Endothelial cell of umbilical vein (primary cell): ENCODE measurements around the gene OLFM2. TPM values are rescaled to one million over a fixed set of nuclear protein-coding genes. Genes with fewer than 3 reads are reported as not detected.
A peak's percentile ranks its signal among the peaks of the same experiment; 100 is the strongest.

ENCODE experiments used
- BruUV-seq: library from RNA; stranded (reverse); fragments of 400-500 nt; replicated peaks from 2 replicates; lab custom pipeline; 2021; lab: Mats Ljungman, UMichigan
- CTCF ChIA-PET: fragments of 300-600, 350-600 bp; sonication (Branson Sonifier 250); formaldehyde crosslinking; loops from one replicate; lab custom pipeline; 2021; ENCODE audit warnings: antibody characterized with exemption, inconsistent platforms; lab: Charles Lee
- POLR2A ChIA-PET: fragments of 300-600, 350-600 bp; sonication (Branson Sonifier 250); formaldehyde crosslinking; loops from one replicate; lab custom pipeline; 2021; ENCODE audit warnings: antibody characterized with exemption, inconsistent platforms; lab: Charles Lee
- DNase-seq: peaks from one replicate; pipeline ENCODE4 v3.0.0-alpha.2; 2011; ENCODE audit warnings: low read depth, low spot score
- FAIRE-seq: peaks from 2 replicates; lab custom pipeline; 2011; peaks lifted over from hg19 to GRCh38; lab: Jason Lieb, UNC
- H2AFZ ChIP-seq: 2 replicates; pipeline ENCODE4 v1.6.0; 2012; ENCODE audit warnings: low read depth, low read length, control low read depth, inconsistent platforms
- H3K27ac ChIP-seq: 2 replicates; pipeline ENCODE4 v1.5.1; 2011; ENCODE audit warnings: low read depth, mild to moderate bottlenecking, control low read depth, low read length, moderate library complexity; ENCODE audit not compliant: insufficient read depth
- H3K27me3 ChIP-seq, 2 experiments: 2 replicates each; pipeline versions ENCODE4 v1.6.0 to v1.6.1; 2011; ENCODE audit warnings: low read length in 2 of 2, mixed read lengths in 1 of 2; ENCODE audit not compliant: control insufficient read depth in 2 of 2, insufficient read depth in 2 of 2
- H3K36me3 ChIP-seq, 2 experiments: 2 replicates in 1 of 2; 3 replicates in 1 of 2; pipeline ENCODE4 v1.5.1; 2011; ENCODE audit warnings: low read length in 2 of 2, mild to moderate bottlenecking in 1 of 2, moderate library complexity in 1 of 2; ENCODE audit not compliant: control insufficient read depth in 2 of 2, insufficient read depth in 2 of 2; ENCODE audit errors: extremely low read depth in 1 of 2
- H3K4me1 ChIP-seq: 3 replicates; pipeline ENCODE4 v1.5.1; 2011; ENCODE audit warnings: mild to moderate bottlenecking, low read length; ENCODE audit not compliant: control insufficient read depth, insufficient read depth; ENCODE audit errors: extremely low read depth
- H3K4me2 ChIP-seq: 2 replicates; pipeline ENCODE4 v1.6.1; 2011; ENCODE audit warnings: low read length, control low read depth, mixed read lengths; ENCODE audit not compliant: insufficient read depth
- H3K4me3 ChIP-seq, 3 experiments: fragments of 200-600 bp in 1 of 3; sonication (generic), shearing (Covaris generic) in 1 of 3; replicated peaks in 1 of 3; 2 replicates each; pipeline ENCODE4 v1.5.1; 2011 to 2016; ENCODE audit warnings: control low read depth in 3 of 3, low read length in 3 of 3, mild to moderate bottlenecking in 2 of 3, inconsistent platforms in 1 of 3, low read depth in 1 of 3, moderate library complexity in 1 of 3; ENCODE audit not compliant: insufficient read depth in 1 of 3
- H3K79me2 ChIP-seq: 2 replicates; pipeline ENCODE4 v1.6.0; 2012; ENCODE audit warnings: low read length, inconsistent platforms; ENCODE audit not compliant: control insufficient read depth, insufficient read depth
- H3K9ac ChIP-seq: replicated peaks from 2 replicates; pipeline ENCODE3; 2011; ENCODE audit warnings: low read length, control low read depth; ENCODE audit not compliant: insufficient read depth; ENCODE audit errors: extremely low read depth
- H3K9me1 ChIP-seq: replicated peaks from 3 replicates; pipeline ENCODE4 v1.6.0; 2011; ENCODE audit warnings: mild to moderate bottlenecking, low read length; ENCODE audit not compliant: control insufficient read depth, insufficient read depth; ENCODE audit errors: extremely low read depth
- H3K9me3 ChIP-seq: replicated peaks from 2 replicates; pipeline ENCODE4 v1.5.1; 2012; ENCODE audit warnings: low read length, inconsistent platforms; ENCODE audit not compliant: control insufficient read depth, insufficient read depth
- H4K20me1 ChIP-seq: replicated peaks from 2 replicates; pipeline ENCODE3; 2011; ENCODE audit warnings: mild to moderate bottlenecking, low read length; ENCODE audit not compliant: control insufficient read depth, insufficient read depth; ENCODE audit errors: extremely low read depth
- CTCF ChIP-seq, 2 donors: IDR thresholded peaks; 1 replicate in 1 of 2; 2 replicates in 1 of 2; pipeline ENCODE4 v1.5.1; 2011; ENCODE audit warnings: low read length in 2 of 2, mild to moderate bottlenecking in 2 of 2, moderate library complexity in 2 of 2, control low read depth in 1 of 2, inconsistent platforms in 1 of 2, low read depth in 1 of 2; ENCODE audit not compliant: insufficient read depth in 1 of 2; ENCODE audit errors: extremely low read depth in 1 of 2
- EZH2 ChIP-seq: IDR thresholded peaks from 2 replicates; pipeline ENCODE4 v1.6.1; 2012; ENCODE audit warnings: borderline replicate concordance, low read depth, mild to moderate bottlenecking, moderate library complexity, low read length, inconsistent platforms; ENCODE audit not compliant: severe bottlenecking
- FOS ChIP-seq: IDR thresholded peaks from 2 replicates; pipeline ENCODE4 v1.6.1; 2011; ENCODE audit warnings: mild to moderate bottlenecking, low read length, moderate library complexity, borderline replicate concordance; ENCODE audit not compliant: insufficient read depth
- GATA2 ChIP-seq: IDR thresholded peaks from 2 replicates; pipeline ENCODE4 v1.7.0; 2011; ENCODE audit warnings: low read depth, mild to moderate bottlenecking, moderate library complexity, mixed read lengths, low read length; ENCODE audit not compliant: insufficient read length, insufficient read depth
- MAX ChIP-seq: IDR thresholded peaks from 2 replicates; pipeline ENCODE4 v1.6.1; 2011; ENCODE audit not compliant: insufficient read depth, insufficient read length
- MYC ChIP-seq: IDR thresholded peaks from one replicate; pipeline ENCODE4 v1.6.1; 2011; ENCODE audit warnings: mild to moderate bottlenecking, low read depth, low read length
- POLR2A ChIP-seq: IDR thresholded peaks from 2 replicates; pipeline ENCODE4 v1.6.1; 2012; ENCODE audit warnings: low read depth, mild to moderate bottlenecking, control low read depth, low read length
- POLR2AphosphoS5 ChIP-seq: IDR thresholded peaks from 2 replicates; pipeline ENCODE4 v1.6.1; 2012; ENCODE audit warnings: low read depth, mild to moderate bottlenecking, control low read depth, low read length, moderate library complexity; ENCODE audit not compliant: insufficient read depth
- dilution Hi-C: fragments of 300-500 bp; cut with MboI; formaldehyde crosslinking; loops from one replicate; pipeline ENCODE4 v1.15.0; 2019; ENCODE audit warnings: low sequenced_read_pairs; ENCODE audit not compliant: extremely low pct_ligation_motif_present
- intact Hi-C: fragments of 100-400 bp; cut with micrococcal nuclease; formaldehyde crosslinking; loops from one replicate; pipeline ENCODE4 v1.10.0; 2022
- polyA plus RNA-seq, 4 experiments: library from polyadenylated mRNA; depleted of rRNA in 3 of 4; stranded (reverse) in 3 of 4; unstranded in 1 of 4; fragments of >200 nt; gene quantifications; 2 replicates each; pipeline versions ENCODE4 v1.2.1 to v1.2.3, GENCODE V29; 2011 to 2012; ENCODE audit warnings: missing spikeins in 1 of 4
- total RNA-seq: library from RNA; stranded (reverse); gene quantifications from 2 replicates; pipeline ENCODE4 v1.2.3, GENCODE V29; 2021

The OLFM2 gene
- total and polyA plus RNA-seq, 2 donors (not counting 3 experiments of a cell fraction or from before 2014, with no cell fraction given): 0.91 to 1.9 TPM

GRCh38 chr19:9834726-9835506, 101.4 kb downstream of the OLFM2 start, which contains the start of gene PIN1:
Gene PIN1 (plus strand): TSS chr19:9835318. CDS start chr19:9835345, 27 bp downstream.
- Histone ChIP-seq H3K9me1 (no peaks in the 10 kb centered on the region), H3K4me2 (peak within 1 kb of the TSS; percentile 95), H3K9ac (peak within 1 kb of the TSS; percentile 71), H4K20me1 (no peaks in the 10 kb centered on the region), H3K9me3 (no peaks in the 10 kb centered on the region), H3K27me3 (no peaks in the 10 kb centered on the region), H3K4me3 (peak within 1 kb of the TSS; percentile 80 to 87 (median 86)), H3K36me3 (peaks cover 1 to 3% of the 10 kb centered on the region in 2 experiments), H2AFZ (peak within 1 kb of the TSS; percentile 66), H3K27ac (no peak within 1 kb of the TSS), H3K79me2 (peaks cover 21% of the 10 kb centered on the region), H3K4me1 (peaks cover 9% of the 10 kb centered on the region)
- dilution Hi-C loops: no loop called here
- TF ChIP-seq GATA2 (no peak), MYC (no peak), FOS (no peak), POLR2AphosphoS5 (peak; percentile 65), EZH2 (no peak), CTCF (IDR thresholded peaks at IDR 0.05; ENCODE audit: extremely low read depth in 1 of 2, insufficient read depth in 1 of 2, low read depth in 1 of 2, low read length in 2 of 2) (peak; percentile 52 to 66), POLR2A (peak; percentile 27), MAX (peak; percentile 39)
- ChIA-PET POLR2A (no interaction called here), CTCF (interaction anchor here (1.0 to 1.4 kb wide), 2 partner anchors 10 to 36 kb away, joined by 4 read pairs; no protein-coding TSS in a partner anchor)
- BruUV-seq: no TSS peak
- DNase-seq (peak; percentile 99), FAIRE-seq (peak; percentile 95)
- intact Hi-C loops: loop anchor here (1.0 kb wide), 1 partner anchor 16 kb away; the partner anchor contains the start of gene FBXL12
